GM08714 (cell line): ENCODE measurements around the gene SAMD5.

ENCODE experiments used
- H3K4me3 ChIP-seq: fragments of 200-500 bp; sonication (Bioruptor generic); 2 replicates; pipeline ENCODE4 v1.5.1; 2014; ENCODE audit warnings: mild to moderate bottlenecking, low read length, inconsistent platforms
- ZNF274 ChIP-seq: IDR thresholded peaks from 2 replicates; pipeline ENCODE4 v1.6.1; 2012; ENCODE audit warnings: mild to moderate bottlenecking, low read depth, low read length

The SAMD5 gene

GRCh38 chr6:147508042-147508865 is at the start of gene SAMD5:
TSS of gene SAMD5 (plus strand) at chr6:147508690. CDS start at chr6:147508929, 239 bp downstream.
- TF ChIP-seq ZNF274: no peak
- H3K4me3 ChIP-seq: peak within 1 kb of the TSS; percentile 72

GRCh38 chr6:147459780-147460179 is 48.7 kb upstream of the SAMD5 start:
- no peak overlapping the region for H3K4me3 ChIP-seq
- no peak for TF ChIP-seq ZNF274

GRCh38 chr6:147463651-147464050 is 44.8 kb upstream of the SAMD5 start:
- H3K4me3 ChIP-seq: no peak overlapping the region
- no peak for TF ChIP-seq ZNF274

GRCh38 chr6:147467428-147467827 is 41.1 kb upstream of the SAMD5 start:
- no peak for TF ChIP-seq ZNF274
- H3K4me3 ChIP-seq: no peak overlapping the region

- TF ChIP-seq ZNF274: no peak
- no peak overlapping the region for H3K4me3 ChIP-seq
These were observed 40.6 kb upstream of the SAMD5 start for GRCh38 chr6:147467886-147468285.

- no peak overlapping the region for H3K4me3 ChIP-seq
- no peak for TF ChIP-seq ZNF274
These were observed 39.9 kb upstream of the SAMD5 start for GRCh38 chr6:147468634-147469033.

GRCh38 chr6:147479857-147480256 is 28.6 kb upstream of the SAMD5 start:
- no peak overlapping the region for H3K4me3 ChIP-seq
- no peak for TF ChIP-seq ZNF274

GRCh38 chr6:147486683-147487082 is 21.8 kb upstream of the SAMD5 start:
- TF ChIP-seq ZNF274: no peak
- H3K4me3 ChIP-seq: no peak overlapping the region

- H3K4me3 ChIP-seq: no peak overlapping the region
- TF ChIP-seq ZNF274: no peak
These were observed 11.0 kb upstream of the SAMD5 start for GRCh38 chr6:147497472-147497871.

- H3K4me3 ChIP-seq: no peak overlapping the region
- TF ChIP-seq ZNF274: no peak
These were observed 4.9 kb upstream of the SAMD5 start for GRCh38 chr6:147503587-147503986.

- H3K4me3 ChIP-seq: no peak overlapping the region
- TF ChIP-seq ZNF274: no peak
These were observed 3.6 kb upstream of the SAMD5 start for GRCh38 chr6:147504848-147505247.

GRCh38 chr6:147506704-147507114 is 1.8 kb upstream of the SAMD5 start:
- H3K4me3 ChIP-seq: peak overlapping the region; percentile 17; the same call in 1 of the 2 replicates
- no peak for TF ChIP-seq ZNF274

GRCh38 chr6:147507162-147508041 is 1.1 kb upstream of the SAMD5 start:
- no peak for TF ChIP-seq ZNF274
- H3K4me3 ChIP-seq: peak overlapping the region; percentile 72

- H3K4me3 ChIP-seq: peak overlapping the region; percentile 72
- no peak for TF ChIP-seq ZNF274
These were observed 547 bp downstream of the SAMD5 start for GRCh38 chr6:147508866-147509608.
